Stimulated activated CD4-positive, alpha-beta T cell treated with anti-CD3 and anti-CD28 coated beads, TNF-alpha, amount 100 ng/mL, for 24 hours (primary cell): ENCODE measurements around the gene PSMA8.
"Not testable (repeated sequence)": the region's sequence is repeated elsewhere in the genome, so short reads cannot be mapped to it uniquely, and the experiment has no call there.

Source experiments
- DNase-seq, 3 experiments: peaks; one replicate each; pipeline ENCODE4 v3.0.0-alpha.2; 2020; ENCODE audit warnings: low read depth in 3 of 3

The PSMA8 gene

GRCh38 chr18:26175481-26175880 is 41.8 kb downstream of the PSMA8 start:
- DNase-seq, result no peak

- no peak for DNase-seq
Observed at GRCh38 chr18:26176134-26176533, 42.5 kb downstream of the PSMA8 start.

- no peak for DNase-seq
Observed at GRCh38 chr18:26181343-26181826, 47.7 kb downstream of the PSMA8 start.

- no peak for DNase-seq
Observed at GRCh38 chr18:26183395-26184112, 49.9 kb downstream of the PSMA8 start.

- no peak for DNase-seq
Observed at GRCh38 chr18:26185267-26185666, 51.6 kb downstream of the PSMA8 start.

GRCh38 chr18:26190506-26190905 is 56.8 kb downstream of the PSMA8 start:
- peak in 2 of 3 experiments; percentile 1 to 19 for DNase-seq

- no peak for DNase-seq
Observed at GRCh38 chr18:26192233-26192632, 58.6 kb downstream of the PSMA8 start.

GRCh38 chr18:26196605-26197004 is 62.9 kb downstream of the PSMA8 start:
- DNase-seq, result no peak

GRCh38 chr18:26202001-26202400 is 68.3 kb downstream of the PSMA8 start:
- DNase-seq, result not testable (repeated sequence)

- no peak for DNase-seq
Observed at GRCh38 chr18:26205318-26205717, 71.6 kb downstream of the PSMA8 start.

- DNase-seq, result no peak
Observed at GRCh38 chr18:26206488-26206887, 72.8 kb downstream of the PSMA8 start.

- no peak for DNase-seq
Observed at GRCh38 chr18:26207937-26208336, 74.3 kb downstream of the PSMA8 start.

- DNase-seq, result no peak
Observed at GRCh38 chr18:26208977-26209376, 75.3 kb downstream of the PSMA8 start.

GRCh38 chr18:26210147-26210546 is 76.5 kb downstream of the PSMA8 start:
- no peak for DNase-seq

- DNase-seq, result peak in 2 of 3 experiments; percentile 11 to 21
Observed at GRCh38 chr18:26215247-26215970, 81.7 kb downstream of the PSMA8 start.

GRCh38 chr18:26225022-26225693 is 91.5 kb downstream of the PSMA8 start:
- DNase-seq, result no peak

GRCh38 chr18:26225915-26226228 is 92.2 kb downstream of the PSMA8 start:
- DNase-seq, result no peak

- peak; percentile 88 to 94 (median 91) for DNase-seq
Observed at GRCh38 chr18:26226229-26227050, 92.8 kb downstream of the PSMA8 start, which contains the start of gene TAF4B. Gene TAF4B (plus strand): TSS chr18:26226445. CDS start chr18:26226934, 489 bp downstream.

- no peak for DNase-seq
Observed at GRCh38 chr18:26227051-26227670, 93.5 kb downstream of the PSMA8 start.

GRCh38 chr18:26228562-26229260 is 95.0 kb downstream of the PSMA8 start:
- no peak for DNase-seq

- DNase-seq, result no peak
Observed at GRCh38 chr18:26230497-26230896, 96.8 kb downstream of the PSMA8 start.
